ENCODE data around the gene GCNT1. TPM values are rescaled to one million over a fixed set of nuclear protein-coding genes. Genes with fewer than 3 reads are reported as not detected.
"Not testable (repeated sequence)": the region's sequence is repeated elsewhere in the genome, so short reads cannot be mapped to it uniquely, and the experiment has no call there.

The GCNT1 gene
- total RNA-seq, 1 donor from 2014 or later = 7.0 TPM

GRCh38 chr9:76444322-76444929, 14.6 kb upstream of the GCNT1 start:
- no peak for DNase-seq

GRCh38 chr9:76445976-76446375, 13.0 kb upstream of the GCNT1 start:
- DNase-seq = no peak

- no peak for DNase-seq
These were observed 10.5 kb upstream of the GCNT1 start for GRCh38 chr9:76448501-76448900.

- DNase-seq = no peak
These were observed 7.7 kb upstream of the GCNT1 start for GRCh38 chr9:76451234-76451633.

- DNase-seq = no peak
These were observed 6.1 kb upstream of the GCNT1 start for GRCh38 chr9:76452839-76453238.

GRCh38 chr9:76453785-76454184, 5.2 kb upstream of the GCNT1 start:
- DNase-seq = no peak

- DNase-seq = no peak
These were observed 4.7 kb upstream of the GCNT1 start for GRCh38 chr9:76454311-76454710.

- DNase-seq = peak; percentile 44
These were observed 2.6 kb upstream of the GCNT1 start for GRCh38 chr9:76456202-76456926.

GRCh38 chr9:76459694-76460635, 983 bp downstream of the GCNT1 start:
- peak; percentile 65 for DNase-seq

- no peak for DNase-seq
These were observed 3.1 kb downstream of the GCNT1 start for GRCh38 chr9:76462126-76462525.

- DNase-seq = no peak
These were observed 4.2 kb downstream of the GCNT1 start for GRCh38 chr9:76463211-76463610.

GRCh38 chr9:76464706-76465105, 5.7 kb downstream of the GCNT1 start:
- DNase-seq = no peak

- DNase-seq = no peak
These were observed 6.7 kb downstream of the GCNT1 start for GRCh38 chr9:76465442-76466298.

- no peak for DNase-seq
These were observed 7.3 kb downstream of the GCNT1 start for GRCh38 chr9:76466299-76466605.

- DNase-seq = no peak
These were observed 15.4 kb downstream of the GCNT1 start for GRCh38 chr9:76474419-76474818.

GRCh38 chr9:76475686-76476085, 16.7 kb downstream of the GCNT1 start:
- no peak for DNase-seq

- DNase-seq = not testable (repeated sequence)
These were observed 18.8 kb downstream of the GCNT1 start for GRCh38 chr9:76477818-76478217.

GRCh38 chr9:76478226-76478625, 19.2 kb downstream of the GCNT1 start:
- no peak for DNase-seq

- DNase-seq = not testable (repeated sequence)
These were observed 20.4 kb downstream of the GCNT1 start for GRCh38 chr9:76479337-76479736.

GRCh38 chr9:76486151-76486550, 27.2 kb downstream of the GCNT1 start:
- no peak for DNase-seq

- DNase-seq = no peak
These were observed 31.4 kb downstream of the GCNT1 start for GRCh38 chr9:76490249-76490990.

Measured in tongue (tissue), 2 donors.